ENCODE results near the gene SHANK1. TPM values are rescaled to one million over a fixed set of nuclear protein-coding genes. Genes with fewer than 3 reads are reported as not detected.

The SHANK1 gene
- total RNA-seq, 2 experiments from 2014 or later: 0.03 to 13.1 TPM

DNA sequence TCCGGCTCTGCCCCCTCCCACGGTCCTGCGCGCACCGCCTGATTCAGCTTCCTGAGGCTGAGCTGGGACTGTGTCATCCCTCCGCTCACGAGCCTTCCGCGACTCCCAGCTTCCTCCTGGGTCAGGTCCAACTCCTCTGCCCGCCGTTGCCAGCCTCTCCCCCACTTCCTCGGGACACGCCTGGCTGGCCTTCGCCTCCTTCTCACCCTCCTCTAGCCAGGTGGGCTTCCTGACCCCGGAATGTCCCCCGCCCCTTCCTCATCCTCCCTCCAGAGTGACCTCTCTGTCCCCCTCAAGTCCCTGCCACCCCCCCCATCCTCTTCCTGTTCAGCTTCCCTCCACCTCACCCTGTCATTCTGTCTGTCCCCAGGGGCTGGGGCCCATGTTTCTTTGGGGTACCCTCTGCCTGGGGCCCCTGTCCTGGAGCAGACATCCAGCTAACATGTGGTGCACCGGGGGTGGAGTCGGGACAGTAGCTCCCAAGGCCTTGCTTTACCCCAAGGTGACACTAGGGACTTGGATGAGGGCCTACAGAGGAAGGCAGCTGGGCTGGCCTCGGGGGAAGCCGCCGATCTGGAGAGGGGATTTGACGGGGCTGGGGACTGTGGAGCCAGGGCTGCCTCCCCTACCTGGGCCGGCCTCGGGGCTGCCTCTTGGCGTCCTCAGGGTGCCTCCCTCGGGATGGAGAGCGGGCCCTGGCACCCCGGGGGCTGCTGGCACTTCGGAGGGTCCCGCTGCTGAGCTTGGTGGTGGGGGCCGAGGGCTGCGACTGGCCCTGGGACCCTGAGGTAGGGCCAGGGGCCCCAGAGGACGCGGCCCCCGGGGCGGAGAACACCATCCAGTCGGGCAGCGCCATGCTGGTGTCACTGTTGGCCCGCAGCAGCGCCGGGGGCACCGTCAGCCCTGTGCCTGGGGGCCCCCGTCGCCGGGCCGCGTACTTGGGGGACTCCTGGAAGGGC is 16.5 kb downstream of the SHANK1 start:
- H3K9me2 ChIP-seq (ENCODE audit: insufficient read depth, low read length): no peaks in the 10 kb centered on the region
- intact Hi-C loops (cut with micrococcal nuclease; ENCODE audit: unreplicated experiment): no loop called here
- no peaks in the 10 kb centered on the region for H4K20me1 ChIP-seq (ENCODE audit: insufficient read depth, low read length)
- no peaks in the 10 kb centered on the region for H3K79me2 ChIP-seq (ENCODE audit: insufficient read depth, low read depth, low read length)
- no peaks in the 10 kb centered on the region for H3K9me3 ChIP-seq (ENCODE audit: low read length)
- ChIA-PET POLR2A (interaction anchor here (0.6 kb wide), 1 partner anchor 15 kb away, joined by 4 read pairs; no protein-coding TSS in a partner anchor), CTCF (ENCODE audit: unreplicated experiment) (no interaction called here)
- BruUV-seq (replicated peaks): no TSS peak
- H2AFZ ChIP-seq (ENCODE audit: low read length): no peak overlapping the region
- no peak for DNase-seq (ENCODE audit: low spot score)
- no peaks in the 10 kb centered on the region for H3K36me3 ChIP-seq (ENCODE audit: insufficient read depth, low read length)
- TF ChIP-seq CTCF (conservative IDR thresholded peaks at IDR 0.05; ENCODE audit: low read length) (no peak), EZH2phosphoT487 (IDR thresholded peaks at IDR 0.05; ENCODE audit: borderline replicate concordance, low read depth, low read length) (no peak)
- H3K27ac ChIP-seq (ENCODE audit: low read depth, low read length, poor library complexity, severe bottlenecking): no peak overlapping the region
- H3K4me2 ChIP-seq (ENCODE audit: low read length): no peak overlapping the region
- H3K4me3 ChIP-seq (ENCODE audit: low read depth, low read length, poor library complexity, severe bottlenecking): no peak overlapping the region
- H3K4me1 ChIP-seq (ENCODE audit: insufficient read depth, low read length, poor library complexity, severe bottlenecking): no peaks in the 10 kb centered on the region

DNA sequence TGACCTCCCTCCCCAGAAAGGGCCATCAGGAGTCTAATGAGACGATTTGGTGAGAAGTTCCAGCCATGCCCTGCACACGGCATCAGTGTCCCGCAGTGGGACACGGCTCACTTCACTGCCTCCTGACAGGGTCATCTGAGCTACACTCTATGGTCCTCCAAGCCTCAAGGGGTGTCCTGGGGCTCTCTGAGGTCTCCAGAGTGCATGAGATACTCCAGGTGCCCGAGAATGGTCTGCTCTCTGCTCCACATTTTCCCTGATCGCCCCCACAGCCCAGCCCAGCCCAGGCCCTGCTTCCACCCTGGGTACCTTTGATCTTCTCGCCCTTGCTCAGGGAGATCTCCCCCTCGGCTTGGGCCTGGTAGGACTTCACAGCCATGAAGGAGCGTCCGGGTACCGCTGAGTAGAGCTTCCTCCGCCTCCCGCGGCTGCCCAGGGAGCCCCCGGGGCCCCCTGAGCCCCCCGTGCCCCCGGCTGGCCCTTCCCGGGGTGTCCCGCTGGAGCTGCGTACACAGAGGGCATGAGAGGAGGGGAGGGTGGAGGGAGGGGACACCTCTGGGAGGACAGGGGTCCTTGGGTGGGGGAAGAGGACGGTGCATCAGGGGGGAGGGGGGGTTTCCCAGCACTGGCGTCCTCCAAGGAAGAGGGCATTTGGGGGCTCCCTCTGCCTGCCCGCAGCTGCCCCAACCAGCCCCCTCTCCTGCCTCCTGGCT is 17.3 kb downstream of the SHANK1 start:
- H3K36me3 ChIP-seq (ENCODE audit: insufficient read depth, low read length): no peaks in the 10 kb centered on the region
- H3K79me2 ChIP-seq (ENCODE audit: insufficient read depth, low read depth, low read length): no peaks in the 10 kb centered on the region
- H3K9me2 ChIP-seq (ENCODE audit: insufficient read depth, low read length): no peaks in the 10 kb centered on the region
- H4K20me1 ChIP-seq (ENCODE audit: insufficient read depth, low read length): no peaks in the 10 kb centered on the region
- ChIA-PET POLR2A (interaction anchor here (0.6 kb wide), 1 partner anchor 14 kb away, joined by 4 read pairs; no protein-coding TSS in a partner anchor), CTCF (ENCODE audit: unreplicated experiment) (no interaction called here)
- H2AFZ ChIP-seq (ENCODE audit: low read length): no peak overlapping the region
- no peaks in the 10 kb centered on the region for H3K4me1 ChIP-seq (ENCODE audit: insufficient read depth, low read length, poor library complexity, severe bottlenecking)
- no peak overlapping the region for H3K4me3 ChIP-seq (ENCODE audit: low read depth, low read length, poor library complexity, severe bottlenecking)
- DNase-seq (ENCODE audit: low spot score): no peak
- H3K4me2 ChIP-seq (ENCODE audit: low read length): no peak overlapping the region
- no peaks in the 10 kb centered on the region for H3K9me3 ChIP-seq (ENCODE audit: low read length)
- TF ChIP-seq CTCF (conservative IDR thresholded peaks at IDR 0.05; ENCODE audit: low read length): no peak
- TF ChIP-seq EZH2phosphoT487 (IDR thresholded peaks at IDR 0.05; ENCODE audit: borderline replicate concordance, low read depth, low read length): no peak
- intact Hi-C loops (cut with micrococcal nuclease; ENCODE audit: unreplicated experiment): no loop called here
- BruUV-seq (replicated peaks): no TSS peak
- no peak overlapping the region for H3K27ac ChIP-seq (ENCODE audit: low read depth, low read length, poor library complexity, severe bottlenecking)

All from OCI-LY7 (cell line).